Right cardiac atrium (tissue), 5 donors: ENCODE data around the gene CPPED1. TPM values are rescaled to one million over a fixed set of nuclear protein-coding genes. Genes with fewer than 3 reads are reported as not detected.

Source experiments
- ATAC-seq, 2 donors: fragments of 200-7000 bp; cut with Tn5 transposase; one replicate each; pipeline versions ENCODE4 v1.8.0 to v1.9.1; 2020; ENCODE audit warnings: moderate library complexity in 2 of 2, mild to moderate bottlenecking in 1 of 2
- DNase-seq, 3 donors: peaks; one replicate each; pipeline ENCODE4 v3.0.0-alpha.2; 2020
- H3K27ac ChIP-seq: one replicate; pipeline ENCODE4 v1.5.1; 2013; ENCODE audit warnings: mild to moderate bottlenecking, low read length, control low read depth, moderate library complexity
- H3K27me3 ChIP-seq: one replicate; pipeline ENCODE4 v1.6.1; 2013; ENCODE audit not compliant: control insufficient read depth, insufficient read depth
- H3K4me1 ChIP-seq: one replicate; pipeline ENCODE4 v1.6.1; 2013; ENCODE audit warnings: low read length; ENCODE audit not compliant: control insufficient read depth, insufficient read depth
- H3K4me3 ChIP-seq: one replicate; pipeline ENCODE4 v1.5.1; 2013; ENCODE audit warnings: low read length, control low read depth
- H3K9me3 ChIP-seq: one replicate; pipeline ENCODE4 v1.6.1; 2013; ENCODE audit warnings: low read length; ENCODE audit not compliant: control insufficient read depth
- WGBS: extraction: QIAGEN DNeasy Blood & Tissue Kit; methylation state at CpG from one replicate; pipeline ENCODE4 v1.1.7; 2013; 5-methylcytosine and 5-hydroxymethylcytosine counted together
- intact Hi-C, 4 donors: fragments of 100-400 bp; cut with DNase I; formaldehyde crosslinking; loops; one replicate each; pipeline versions ENCODE4 v1.11.0 to v1.14.0; 2022 to 2023
- polyA plus RNA-seq: library from polyadenylated mRNA; stranded (reverse); fragments of 200-250 nt; gene quantifications from one replicate; pipeline ENCODE4 v1.2.3, GENCODE V29; 2013
- total RNA-seq, 4 donors: library from RNA; stranded (reverse); fragmentation: NEBNext Ultra II Directional; extraction: Animal tissue kit (Norgen Biotek cat#: 25700); gene quantifications; one replicate each; pipeline ENCODE4 v1.2.1, GENCODE V29; 2021
- donor health status: healthy with polysubstance abuse.
- donor health status: DM: no; HTN: yes; CAD: no.
- donor health status: DM: no; HTN: no; CAD: no.
- donor health status: DM: no; HTN: yes; CAD: no; lungs with severe emphysema.
- donor health status: DM: yes; HTN: yes; CAD: no.

The CPPED1 gene
- total and polyA plus RNA-seq, 5 donors, result 6.5 to 13.0 (median 11.7) TPM

GRCh38 chr16:12753203-12754023 lies 50.3 kb downstream of the CPPED1 start:
- no peaks in the 10 kb centered on the region for H3K9me3 ChIP-seq
- WGBS, result 86% methylated on average over 15 of the region's 15 CpGs
- H3K4me3 ChIP-seq, result no peak overlapping the region
- DNase-seq (no peak), ATAC-seq (no peak)
- H3K27me3 ChIP-seq, result no peaks in the 10 kb centered on the region
- no peak overlapping the region for H3K27ac ChIP-seq
- H3K4me1 ChIP-seq, result peaks cover 7% of the 10 kb centered on the region
- intact Hi-C loops, result no loop called here

GRCh38 chr16:12752159-12752558 lies 51.5 kb downstream of the CPPED1 start:
- Histone ChIP-seq H3K27me3 (no peaks in the 10 kb centered on the region), H3K4me3 (no peak overlapping the region), H3K27ac (no peak overlapping the region), H3K4me1 (no peaks in the 10 kb centered on the region), H3K9me3 (no peaks in the 10 kb centered on the region)
- intact Hi-C loops, result no loop called here
- WGBS, result 36% methylated on average over 2 of the region's 2 CpGs
- ATAC-seq (no peak), DNase-seq (no peak)

DNA sequence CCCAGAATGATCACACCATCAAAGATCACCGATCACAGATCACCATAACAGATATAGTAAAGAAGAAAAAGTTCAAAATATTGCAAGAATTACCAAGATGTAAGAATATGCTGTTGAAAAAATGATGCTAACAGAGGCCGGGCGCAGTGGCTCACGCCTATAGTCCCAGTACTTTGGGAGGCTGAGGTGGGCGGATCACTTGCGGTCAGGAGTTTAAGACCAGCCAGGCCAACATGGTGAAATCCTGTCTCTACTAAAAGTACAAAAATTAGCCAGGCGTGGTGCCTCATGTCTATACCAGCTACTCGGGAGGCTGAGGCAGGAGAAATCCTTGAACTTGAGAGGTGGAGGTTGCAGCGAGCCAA lies 53.2 kb downstream of the CPPED1 start:
- H3K27me3 ChIP-seq, result no peaks in the 10 kb centered on the region
- no peak overlapping the region for H3K4me3 ChIP-seq
- ATAC-seq (no peak), DNase-seq (no peak)
- H3K4me1 ChIP-seq, result no peaks in the 10 kb centered on the region
- H3K27ac ChIP-seq, result no peak overlapping the region
- intact Hi-C loops, result no loop called here
- H3K9me3 ChIP-seq, result no peaks in the 10 kb centered on the region
- WGBS, result 93% methylated on average over 9 of the region's 9 CpGs

- H3K4me1 ChIP-seq, result no peaks in the 10 kb centered on the region
- no peaks in the 10 kb centered on the region for H3K9me3 ChIP-seq
- no peak for DNase-seq
- H3K27me3 ChIP-seq, result no peaks in the 10 kb centered on the region
- no peak for ATAC-seq
- no peak overlapping the region for H3K27ac ChIP-seq
- intact Hi-C loops, result no loop called here
- H3K4me3 ChIP-seq, result no peak overlapping the region
- WGBS, result 90% methylated on average over 2 of the region's 2 CpGs
These were observed 54.6 kb downstream of the CPPED1 start for GRCh38 chr16:12749076-12749475.

DNA sequence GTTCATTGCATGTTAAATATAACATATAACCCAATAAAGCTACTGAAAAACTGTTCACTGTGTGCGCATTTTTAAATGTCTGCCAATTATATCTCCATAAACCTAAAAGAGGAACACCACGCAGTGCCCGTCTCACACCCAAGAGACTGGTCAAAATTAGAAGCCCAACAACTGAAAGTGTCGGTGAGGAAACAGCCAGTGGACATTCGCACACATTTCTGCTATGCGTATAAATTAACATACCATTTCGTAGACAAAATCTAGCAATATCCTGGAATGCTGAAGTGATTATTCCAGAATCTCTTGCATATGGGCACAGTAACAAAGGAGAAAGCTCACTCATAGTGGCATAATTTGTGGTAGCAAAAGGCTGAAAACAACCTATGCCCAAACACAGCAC lies 55.9 kb downstream of the CPPED1 start:
- Histone ChIP-seq H3K4me3 (no peak overlapping the region), H3K4me1 (no peaks in the 10 kb centered on the region), H3K9me3 (no peaks in the 10 kb centered on the region), H3K27ac (no peak overlapping the region), H3K27me3 (no peaks in the 10 kb centered on the region)
- intact Hi-C loops, result no loop called here
- WGBS, result 97% methylated on average over 7 of the region's 7 CpGs
- ATAC-seq, result no peak
- DNase-seq, result no peak

DNA sequence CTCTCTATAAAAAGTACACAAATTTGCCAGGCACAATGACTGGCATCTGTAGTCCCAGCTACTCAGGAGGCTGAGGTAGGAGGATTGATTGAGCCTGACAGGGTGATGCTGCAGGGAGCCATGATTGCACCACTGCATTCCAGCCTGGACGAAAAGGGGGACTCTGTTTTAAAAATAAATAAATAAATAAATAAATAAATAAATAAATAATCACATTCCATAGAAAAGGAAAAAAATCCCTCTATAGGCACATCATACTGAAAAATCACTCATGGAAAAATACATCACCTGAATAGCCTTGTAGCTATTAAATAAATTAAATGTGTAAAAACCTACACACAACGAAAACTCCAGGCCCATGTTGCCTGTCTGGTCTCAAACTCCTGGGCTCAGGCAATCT lies 56.4 kb downstream of the CPPED1 start:
- Histone ChIP-seq H3K4me1 (no peaks in the 10 kb centered on the region), H3K27me3 (no peaks in the 10 kb centered on the region), H3K4me3 (no peak overlapping the region), H3K9me3 (no peaks in the 10 kb centered on the region), H3K27ac (no peak overlapping the region)
- no peak for ATAC-seq
- WGBS, result 90% methylated on average over 2 of the region's 2 CpGs
- intact Hi-C loops, result no loop called here
- DNase-seq, result no peak

GRCh38 chr16:12744860-12745259 lies 58.8 kb downstream of the CPPED1 start:
- 95% methylated on average over 4 of the region's 4 CpGs for WGBS
- Histone ChIP-seq H3K27me3 (no peaks in the 10 kb centered on the region), H3K4me3 (no peak overlapping the region), H3K27ac (no peak overlapping the region), H3K4me1 (no peaks in the 10 kb centered on the region), H3K9me3 (no peaks in the 10 kb centered on the region)
- intact Hi-C loops, result no loop called here
- no peak for DNase-seq
- ATAC-seq, result no peak

DNA sequence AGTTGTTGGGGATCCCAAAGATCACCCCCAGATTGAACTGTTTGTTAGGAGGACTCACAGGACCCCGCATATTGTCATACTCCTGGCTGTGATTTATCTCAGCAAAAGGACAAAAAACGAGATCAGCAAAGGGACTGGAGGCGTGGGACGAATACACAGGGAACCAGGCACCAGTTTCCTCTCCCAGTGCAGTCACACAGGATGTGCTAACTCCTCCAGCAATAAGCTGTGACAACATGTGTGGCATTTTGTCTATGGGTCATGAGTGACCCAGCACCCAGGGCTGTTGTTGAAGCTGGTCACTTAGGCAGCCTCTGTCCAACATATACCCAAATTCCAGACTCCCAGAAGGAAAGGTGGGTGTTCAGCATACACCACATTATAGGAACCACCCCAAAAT lies 60.9 kb downstream of the CPPED1 start:
- 68% methylated on average over 4 of the region's 4 CpGs for WGBS
- ATAC-seq (no peak), DNase-seq (no peak)
- intact Hi-C loops, result no loop called here
- no peaks in the 10 kb centered on the region for H3K4me1 ChIP-seq
- no peak overlapping the region for H3K27ac ChIP-seq
- no peak overlapping the region for H3K4me3 ChIP-seq
- peaks cover 1% of the 10 kb centered on the region for H3K9me3 ChIP-seq
- no peaks in the 10 kb centered on the region for H3K27me3 ChIP-seq

DNA sequence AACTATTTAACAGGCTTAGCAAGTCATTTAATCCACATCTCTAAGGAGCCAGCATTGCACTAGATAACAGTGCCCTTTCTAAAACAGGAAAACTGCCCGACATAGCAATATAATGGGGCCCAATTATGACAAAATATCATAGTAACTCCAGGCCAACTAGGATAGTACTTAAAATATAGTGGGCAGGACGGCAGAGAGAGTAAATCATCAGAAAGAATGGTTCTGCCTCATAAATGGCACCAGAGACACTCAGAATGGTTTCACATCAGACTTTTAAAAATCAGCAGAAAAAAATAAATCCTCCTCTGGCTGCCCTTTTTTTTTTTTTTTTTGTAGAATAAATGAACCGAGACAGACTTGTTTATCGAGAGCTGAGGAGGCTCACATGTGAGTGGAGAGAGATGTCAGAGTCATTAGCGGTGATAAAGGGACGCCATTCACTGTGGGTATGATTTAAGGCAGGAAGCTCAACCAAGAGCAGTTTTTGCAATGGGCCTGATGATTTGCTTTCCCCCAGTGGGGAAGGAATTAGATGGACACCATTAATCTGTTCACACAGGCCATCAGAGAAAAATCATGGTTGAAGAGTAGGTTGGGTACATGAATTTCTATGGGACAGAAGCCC lies 62.6 kb downstream of the CPPED1 start:
- no peak overlapping the region for H3K27ac ChIP-seq
- 71% methylated on average over 6 of the region's 6 CpGs for WGBS
- intact Hi-C loops, result no loop called here
- no peaks in the 10 kb centered on the region for H3K4me1 ChIP-seq
- DNase-seq, result no peak
- no peak for ATAC-seq
- H3K9me3 ChIP-seq, result peaks cover 1% of the 10 kb centered on the region
- H3K27me3 ChIP-seq, result no peaks in the 10 kb centered on the region
- H3K4me3 ChIP-seq, result no peak overlapping the region

DNA sequence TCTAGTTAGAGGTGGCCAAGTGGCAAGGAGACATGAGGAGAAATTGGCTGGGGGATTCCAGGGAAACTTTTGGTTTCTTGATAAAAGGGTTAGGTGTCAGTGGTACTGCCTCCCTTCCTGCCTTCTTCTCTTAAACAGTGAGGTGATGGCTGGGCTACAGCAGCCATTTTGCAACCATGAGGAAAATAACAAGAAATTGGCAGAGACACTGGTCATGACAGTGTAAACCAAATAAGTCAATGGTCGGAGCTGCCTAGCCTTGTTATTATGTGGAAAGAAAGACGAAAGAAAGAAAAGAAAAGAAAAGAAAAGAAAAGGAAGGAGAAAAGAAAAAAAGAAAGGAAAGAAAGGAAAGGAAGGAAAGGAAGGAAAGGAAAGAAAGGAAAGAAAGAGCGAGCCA lies 63.9 kb downstream of the CPPED1 start:
- no peaks in the 10 kb centered on the region for H3K27me3 ChIP-seq
- H3K4me3 ChIP-seq, result no peak overlapping the region
- no peak for DNase-seq
- no peak for ATAC-seq
- H3K4me1 ChIP-seq, result no peaks in the 10 kb centered on the region
- WGBS, result 99% methylated on average over 3 of the region's 3 CpGs
- intact Hi-C loops, result no loop called here
- H3K9me3 ChIP-seq, result peaks cover 1% of the 10 kb centered on the region
- H3K27ac ChIP-seq, result no peak overlapping the region

DNA sequence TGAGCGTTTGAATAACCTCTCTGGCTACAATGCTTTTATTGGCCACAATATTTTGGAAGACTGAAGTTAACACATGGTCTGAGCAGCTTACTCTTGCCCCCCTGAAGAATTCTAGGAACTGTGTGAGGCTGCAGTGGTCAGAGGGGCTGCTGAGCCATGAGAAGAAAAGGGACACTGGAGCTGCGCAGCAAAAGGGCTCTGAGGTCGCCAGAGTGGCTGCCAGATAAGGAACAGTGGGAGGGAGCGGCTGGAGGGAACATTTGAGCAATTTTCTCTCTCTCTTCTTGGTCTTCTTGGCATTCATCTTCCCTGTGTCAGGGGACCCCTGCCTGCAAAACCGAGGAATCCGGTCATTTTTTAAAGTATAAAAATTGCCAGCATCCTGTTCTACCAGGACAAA lies 66.1 kb downstream of the CPPED1 start:
- WGBS, result 51% methylated on average over 6 of the region's 6 CpGs
- H3K4me1 ChIP-seq, result no peaks in the 10 kb centered on the region
- H3K4me3 ChIP-seq, result no peak overlapping the region
- peak in 1 of 2 donors; percentile 45 for ATAC-seq
- intact Hi-C loops, result no loop called here
- H3K9me3 ChIP-seq, result peaks cover 1% of the 10 kb centered on the region
- no peak overlapping the region for H3K27ac ChIP-seq
- no peak for DNase-seq
- H3K27me3 ChIP-seq, result no peaks in the 10 kb centered on the region
